GM19372 (cell line): Measurements from ENCODE around the gene AGAP1.

Experiments used
- ATAC-seq: cut with Tn5 transposase; IDR thresholded peaks from one replicate; pipeline ENCODE4 v1.9.1; 2021; ENCODE audit warnings: mild to moderate bottlenecking, low read depth, moderate library complexity; ENCODE audit not compliant: unreplicated experiment

AGAP1 gene

DNA sequence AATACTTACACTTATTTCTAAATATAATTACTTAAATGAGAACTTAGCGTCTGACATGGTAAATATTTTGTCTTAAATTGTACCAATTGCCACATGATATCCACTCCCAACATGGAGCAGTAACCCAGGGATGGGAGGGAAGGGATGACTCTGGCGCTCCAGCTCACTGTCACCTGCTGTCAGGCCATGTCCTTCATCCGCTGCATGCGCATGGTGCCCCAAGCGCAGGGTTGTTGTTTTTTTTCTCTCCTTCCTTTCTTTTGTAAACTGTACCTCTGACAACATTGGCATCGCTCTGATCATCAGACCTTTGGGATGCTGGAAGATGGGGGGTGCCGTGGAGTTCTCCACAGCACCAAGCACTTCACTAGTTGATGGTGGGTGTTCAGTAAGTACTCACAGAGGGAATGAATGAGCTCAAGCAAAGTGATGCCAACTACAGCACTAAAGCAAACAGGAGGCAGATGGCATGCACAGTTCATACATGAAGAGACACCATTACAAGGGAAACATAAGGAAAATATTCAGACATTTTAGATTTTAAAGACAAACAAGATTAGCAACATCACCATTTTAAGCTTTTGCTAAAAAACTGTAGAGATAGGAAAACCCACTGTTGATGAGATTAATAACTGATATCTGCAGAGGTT, 426.5 kb downstream of the AGAP1 start:
- ATAC-seq = no peak

DNA sequence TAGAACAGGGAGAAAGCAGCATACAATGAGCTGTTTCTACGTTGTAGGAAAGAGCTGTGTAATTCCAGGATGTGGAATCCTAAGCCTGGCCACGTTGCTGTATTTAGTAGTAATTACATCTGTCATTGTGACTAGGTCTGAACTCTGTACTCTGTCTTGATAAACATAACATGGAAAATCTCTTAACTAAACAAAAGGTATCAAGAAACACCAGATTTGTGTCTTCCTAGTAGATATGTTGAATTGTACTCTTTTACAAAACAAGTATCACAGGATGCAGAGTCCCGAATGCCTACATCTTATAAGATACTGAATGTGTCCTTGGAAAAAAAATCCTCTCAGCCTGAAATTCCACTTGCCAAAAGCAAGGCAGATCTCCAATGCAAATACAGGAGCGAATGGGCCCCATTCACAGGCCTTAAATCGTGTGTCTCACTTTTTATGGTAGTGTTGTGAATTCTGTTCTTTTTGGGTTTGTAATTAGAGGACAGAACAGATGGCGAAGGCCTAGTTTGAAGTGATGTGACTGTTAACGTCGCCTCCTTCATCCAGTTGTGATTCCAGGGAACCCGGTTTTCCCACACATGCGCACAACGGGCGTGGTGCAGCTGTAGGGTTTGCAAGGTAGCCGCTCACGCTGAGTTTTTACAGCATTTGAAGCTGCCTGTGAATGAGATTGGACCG, 427.8 kb downstream of the AGAP1 start:
- ATAC-seq = no peak

DNA sequence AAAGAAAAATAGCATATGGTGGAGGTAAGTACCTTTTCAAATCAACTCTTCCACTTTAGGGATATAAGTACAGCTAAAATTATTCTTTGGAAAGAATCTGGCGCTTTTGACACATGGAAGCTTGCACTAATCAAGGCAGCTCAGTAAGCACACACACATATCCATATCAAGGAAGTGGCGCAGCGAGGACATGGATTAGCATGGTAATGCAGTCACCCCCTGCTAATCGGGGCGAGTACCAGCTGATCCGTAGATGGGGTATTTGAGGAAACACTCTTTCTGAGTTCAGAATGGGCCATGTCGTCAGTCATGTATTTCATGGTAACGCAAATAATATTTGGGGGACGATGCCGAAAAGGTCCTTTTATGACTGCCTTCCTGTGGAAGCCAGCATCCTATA, 429.0 kb downstream of the AGAP1 start:
- ATAC-seq = no peak

DNA sequence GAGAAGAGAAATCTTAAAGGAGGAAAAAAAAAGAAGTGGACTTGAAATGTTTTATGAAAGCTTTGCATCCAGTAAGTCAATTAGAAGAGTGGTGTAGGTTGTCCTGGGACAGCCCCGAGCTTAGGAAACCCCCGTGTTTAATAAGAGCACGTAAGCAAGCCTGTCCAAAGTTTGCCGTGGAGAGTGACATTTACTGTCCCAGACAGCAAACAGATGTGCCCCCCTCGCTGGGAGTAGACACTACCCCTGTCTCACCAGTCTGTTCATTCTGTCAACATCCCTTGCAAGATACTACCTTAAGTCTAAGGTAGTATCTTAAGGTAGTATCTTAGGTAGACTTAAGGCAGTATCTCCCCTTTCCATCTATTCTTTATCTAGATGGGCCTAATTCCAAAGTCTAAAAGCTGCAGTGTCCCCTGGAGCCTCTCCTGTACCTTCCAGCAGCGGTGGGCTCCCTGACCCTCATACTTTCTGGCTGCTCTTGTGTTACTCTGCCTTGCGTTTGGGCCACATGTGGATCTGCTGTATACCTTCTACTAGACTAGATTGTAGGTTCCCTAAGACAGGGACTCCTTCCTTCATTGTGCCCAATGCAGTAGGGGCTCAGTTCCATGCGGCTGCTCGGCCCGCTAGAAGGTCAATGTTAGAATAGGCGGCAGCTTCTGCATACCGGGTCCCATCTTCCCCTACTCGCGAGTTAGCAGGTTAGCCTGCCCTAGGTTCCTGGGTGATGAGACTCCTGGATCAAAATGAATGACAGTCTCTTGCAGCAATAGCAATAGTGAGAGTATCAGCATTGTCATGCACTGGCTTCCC, 430.2 kb downstream of the AGAP1 start:
- ATAC-seq = no peak

DNA sequence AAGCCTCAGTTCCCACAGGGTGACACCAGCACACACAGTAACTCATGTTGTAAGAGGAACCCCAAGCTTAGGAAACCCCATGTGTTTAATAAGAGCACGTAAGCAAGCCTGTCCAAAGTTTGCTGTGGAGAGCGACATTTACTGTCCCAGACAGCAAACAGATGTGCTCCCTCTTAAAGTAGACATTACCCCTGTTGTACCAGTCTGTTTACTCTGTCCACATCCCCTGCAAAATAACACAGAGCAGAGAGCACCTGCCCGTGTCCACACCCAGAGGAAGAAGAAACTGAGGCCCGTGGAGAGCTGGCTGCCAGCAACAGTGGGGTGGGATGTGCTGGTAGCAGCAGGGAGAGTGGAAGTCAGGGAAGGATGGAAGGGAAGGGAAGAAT, 430.8 kb downstream of the AGAP1 start:
- ATAC-seq = no peak

DNA sequence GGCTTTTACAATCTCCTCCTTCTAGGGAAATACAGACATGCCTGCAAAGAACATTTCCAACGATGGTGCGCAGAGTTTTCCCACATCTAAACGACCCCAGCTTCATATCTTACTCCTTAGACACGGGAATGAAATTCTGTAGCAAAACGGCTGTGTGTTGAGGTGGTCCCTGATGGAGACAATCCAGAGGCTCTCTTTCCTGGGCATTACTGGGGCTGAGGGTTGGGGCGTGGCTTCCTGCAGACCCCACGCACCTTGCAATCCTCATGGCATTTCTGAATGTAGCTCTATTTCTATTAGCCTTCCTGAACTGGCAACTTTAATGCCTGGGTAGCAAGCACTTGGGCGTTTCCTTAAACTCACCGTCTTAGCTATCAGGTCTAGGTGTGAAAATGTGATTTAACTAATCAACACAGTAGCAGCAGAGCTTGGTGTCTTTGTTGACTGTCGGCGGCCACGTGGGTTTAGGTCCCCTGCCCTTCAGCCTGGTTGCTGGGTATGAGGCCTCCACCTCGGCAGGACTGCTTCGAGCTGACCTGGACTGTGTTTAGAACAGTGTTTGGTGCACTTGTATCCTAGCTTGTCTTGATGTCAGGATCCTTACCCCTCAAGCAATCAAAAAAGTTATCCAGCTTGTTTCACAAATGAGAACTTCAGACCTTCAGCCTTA, 431.5 kb downstream of the AGAP1 start:
- no peak for ATAC-seq

DNA sequence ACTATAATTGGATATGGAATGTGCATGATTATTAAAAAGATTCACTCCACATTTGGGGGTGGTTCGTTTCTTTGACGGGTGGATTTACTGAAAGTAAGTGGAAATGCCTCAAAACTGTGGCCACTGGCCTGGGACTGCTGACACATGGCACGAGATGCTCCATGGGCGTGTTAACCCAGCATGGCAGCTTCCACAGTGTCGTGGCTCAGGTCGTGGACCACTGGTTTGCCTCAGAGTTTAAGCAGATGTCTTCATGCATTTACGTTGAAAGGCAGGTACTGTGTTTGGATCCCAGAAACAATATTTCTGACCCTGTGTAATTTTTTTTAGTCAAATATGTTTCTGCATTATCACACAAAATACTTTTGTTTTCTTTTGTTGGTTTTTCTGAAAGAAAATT, 432.4 kb downstream of the AGAP1 start:
- ATAC-seq = no peak

DNA sequence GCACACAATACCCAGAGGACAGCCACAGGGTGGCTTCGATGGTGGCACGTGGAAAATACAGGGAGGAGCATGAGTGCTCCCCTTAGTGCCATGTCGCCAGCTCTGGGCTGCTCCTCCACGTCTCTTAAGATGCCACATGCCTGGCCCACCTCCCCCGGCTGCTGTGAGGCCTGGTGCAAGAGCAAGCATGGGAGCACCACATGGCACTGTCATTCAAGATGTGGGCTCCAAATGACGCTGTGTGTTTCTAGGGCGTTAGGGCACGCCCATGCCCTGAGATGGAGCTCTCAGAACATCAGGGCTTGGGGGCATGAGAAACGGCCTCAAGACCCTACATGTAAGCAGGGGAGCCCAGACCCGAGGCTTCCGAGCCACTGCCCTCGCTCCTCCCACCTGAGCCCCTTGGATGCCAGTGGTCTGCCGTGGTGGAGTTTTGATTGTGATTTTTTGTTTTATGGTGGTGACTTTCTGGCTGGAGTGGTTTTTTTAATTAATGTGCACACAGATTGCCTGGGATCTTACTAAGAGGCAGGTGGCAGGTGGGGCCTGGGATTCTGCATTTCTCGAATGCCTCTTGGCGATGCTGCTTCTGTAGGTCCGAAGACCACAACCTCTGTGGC, 435.0 kb downstream of the AGAP1 start:
- ATAC-seq = no peak

DNA sequence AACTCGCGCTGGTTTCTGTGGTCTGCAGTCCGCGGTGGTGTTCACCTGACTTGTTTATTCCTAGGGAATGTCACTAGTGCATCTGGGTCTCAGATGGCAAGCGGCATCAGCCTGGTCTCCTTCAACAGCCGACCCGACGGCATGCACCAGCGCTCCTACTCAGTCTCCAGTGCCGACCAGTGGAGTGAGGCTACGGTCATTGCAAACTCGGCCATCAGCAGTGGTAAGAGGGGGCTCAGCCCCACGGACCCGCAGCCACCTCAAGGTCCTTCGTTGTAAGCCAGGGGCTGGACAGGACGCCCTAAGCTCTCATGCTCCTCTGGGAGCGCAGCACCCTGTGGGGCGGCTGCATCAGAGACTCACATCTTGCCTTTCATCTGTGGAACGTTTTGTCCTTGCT, 436.9 kb downstream of the AGAP1 start:
- ATAC-seq = no peak

DNA sequence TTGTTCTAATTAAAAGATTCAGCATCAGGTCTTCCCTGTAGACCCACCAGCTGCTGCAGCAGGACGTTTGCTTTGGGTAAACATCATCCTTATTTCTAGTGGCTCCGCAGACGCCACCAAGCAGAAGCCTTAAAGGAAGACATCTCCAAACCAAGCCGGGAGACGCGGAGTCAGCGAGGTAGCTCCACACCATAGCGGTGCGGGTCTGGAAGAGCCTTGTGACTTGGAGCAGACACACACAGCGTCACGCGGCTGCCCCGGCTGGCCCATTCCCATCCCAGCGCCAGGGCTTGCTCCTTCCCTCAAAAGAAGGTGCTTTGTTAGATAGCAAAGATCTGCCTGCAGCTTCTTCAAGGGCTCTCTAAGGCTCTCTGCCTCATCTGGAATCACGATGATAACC, 437.8 kb downstream of the AGAP1 start:
- ATAC-seq = no peak

DNA sequence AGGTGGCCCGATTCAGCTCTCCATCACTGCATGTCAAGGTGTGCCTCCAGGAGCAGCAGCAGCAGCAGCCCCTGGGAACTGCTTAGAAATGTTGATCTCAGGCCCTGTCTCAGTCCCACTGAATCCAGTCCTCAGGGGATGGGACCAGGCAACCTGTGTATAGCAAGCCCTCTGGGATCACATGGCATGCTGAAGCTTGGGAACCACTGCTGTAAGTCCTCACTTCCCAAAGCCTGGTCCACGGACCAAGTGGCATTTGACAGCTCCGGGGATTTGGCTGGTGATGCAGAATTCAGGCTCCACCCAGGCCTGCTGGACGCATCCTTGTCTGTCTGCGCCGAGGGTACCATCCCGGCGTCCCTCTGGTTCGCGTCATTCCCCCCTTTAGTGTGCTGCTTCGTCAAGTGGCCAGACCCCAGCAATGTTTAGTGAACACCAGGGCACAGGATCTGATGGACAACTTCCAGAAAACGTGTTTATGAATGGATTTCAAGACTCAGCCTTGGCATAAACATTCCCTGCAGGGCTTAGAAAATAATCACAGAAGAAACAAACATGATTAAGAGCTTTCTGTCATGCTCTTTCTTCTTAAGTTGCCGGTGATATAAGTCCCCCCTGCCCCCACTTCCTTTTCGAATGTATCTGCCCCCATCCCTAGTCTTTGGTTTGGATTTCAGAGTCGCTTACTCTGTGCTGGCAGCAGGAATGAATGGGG, 440.4 kb downstream of the AGAP1 start:
- ATAC-seq = no peak

DNA sequence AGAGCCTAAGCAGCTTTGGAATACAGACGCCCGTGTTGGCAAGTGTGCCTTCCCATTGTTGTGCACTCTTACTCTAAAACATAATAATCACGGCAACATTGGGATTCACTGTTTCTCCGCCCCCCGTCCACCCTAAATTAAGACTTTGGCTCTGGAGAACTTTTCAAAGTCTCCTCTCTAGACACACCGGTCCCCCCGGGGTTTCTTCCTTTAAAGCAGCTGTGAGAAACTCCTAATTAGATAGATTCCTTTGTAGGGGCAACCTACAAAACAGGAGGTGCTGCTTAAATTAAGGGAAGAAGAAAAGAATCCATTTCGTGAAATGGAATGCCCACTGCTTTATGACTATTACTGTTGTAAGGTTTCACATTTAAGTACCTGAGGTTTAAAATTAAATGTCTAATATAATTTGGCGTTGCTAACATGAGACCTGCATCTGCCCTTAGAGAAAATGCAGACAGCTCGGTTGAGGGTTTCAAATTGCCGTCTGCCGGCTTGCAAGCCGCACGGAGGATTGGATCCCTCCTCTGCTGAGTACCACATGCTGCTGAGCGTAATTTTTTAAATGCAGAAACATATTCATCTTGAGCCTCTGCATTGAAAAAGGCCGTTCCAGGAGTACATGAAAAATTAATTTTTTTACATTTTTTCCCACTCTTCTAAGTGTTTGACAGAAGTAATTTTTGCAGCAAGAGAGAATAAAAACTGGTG, 441.1 kb downstream of the AGAP1 start:
- no peak for ATAC-seq

DNA sequence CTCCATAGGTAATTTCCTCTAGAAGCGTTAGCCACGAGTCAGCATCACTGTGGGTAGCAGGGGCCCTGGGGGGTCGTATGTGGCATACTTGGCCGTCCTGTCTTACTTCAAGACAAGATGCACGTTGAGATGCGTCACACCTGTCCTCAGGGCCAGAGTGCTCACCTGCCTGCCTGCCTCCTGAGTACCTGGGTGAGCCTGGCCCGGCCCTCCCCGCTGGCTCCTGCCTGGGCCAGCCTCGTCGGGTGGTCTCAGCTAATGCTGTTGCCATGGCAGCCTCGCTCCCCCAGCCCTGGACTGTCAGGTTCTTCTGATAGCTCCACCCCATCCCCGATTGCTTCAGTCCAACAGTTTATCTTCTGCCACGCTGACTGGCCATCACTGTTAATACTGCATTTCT, 441.9 kb downstream of the AGAP1 start:
- no peak for ATAC-seq

DNA sequence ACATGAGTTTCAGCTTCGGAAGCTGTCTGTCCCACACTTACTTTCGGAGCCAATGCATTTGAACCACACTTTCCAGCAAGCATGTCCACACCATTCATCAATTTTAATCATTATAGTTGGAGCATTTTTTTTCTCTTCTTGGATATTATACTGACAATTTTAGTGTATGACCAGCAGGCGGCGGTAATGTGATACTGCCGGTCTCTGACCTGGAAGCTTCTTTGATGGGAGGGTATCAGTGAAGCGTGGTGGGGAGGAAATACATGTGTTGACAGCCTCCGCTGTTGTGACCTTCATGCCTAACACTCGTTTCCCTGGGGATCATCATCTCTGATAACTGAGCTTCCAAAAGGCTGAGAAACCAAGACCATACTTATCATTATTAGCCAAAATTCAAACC, 442.6 kb downstream of the AGAP1 start:
- ATAC-seq = no peak

DNA sequence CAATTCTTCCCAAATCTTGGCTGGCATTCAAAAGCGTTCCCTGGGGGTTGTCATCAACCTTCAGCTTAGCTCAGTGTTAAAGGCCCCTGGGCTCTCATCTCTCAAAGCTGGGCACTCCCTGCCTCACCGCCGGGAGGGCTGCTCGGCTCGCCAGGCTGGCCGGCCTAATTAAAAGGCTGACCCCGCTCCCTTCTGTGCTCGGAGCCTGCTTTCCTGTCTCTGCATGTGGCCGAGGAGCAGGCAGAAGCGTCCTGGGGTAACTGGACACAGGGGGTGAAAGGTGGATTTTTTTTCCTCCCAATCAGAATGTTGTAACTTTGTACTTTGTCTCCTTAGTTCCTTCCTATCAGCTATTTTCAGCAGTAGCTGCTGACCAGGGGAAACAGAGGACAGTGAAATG, 443.2 kb downstream of the AGAP1 start:
- no peak for ATAC-seq

DNA sequence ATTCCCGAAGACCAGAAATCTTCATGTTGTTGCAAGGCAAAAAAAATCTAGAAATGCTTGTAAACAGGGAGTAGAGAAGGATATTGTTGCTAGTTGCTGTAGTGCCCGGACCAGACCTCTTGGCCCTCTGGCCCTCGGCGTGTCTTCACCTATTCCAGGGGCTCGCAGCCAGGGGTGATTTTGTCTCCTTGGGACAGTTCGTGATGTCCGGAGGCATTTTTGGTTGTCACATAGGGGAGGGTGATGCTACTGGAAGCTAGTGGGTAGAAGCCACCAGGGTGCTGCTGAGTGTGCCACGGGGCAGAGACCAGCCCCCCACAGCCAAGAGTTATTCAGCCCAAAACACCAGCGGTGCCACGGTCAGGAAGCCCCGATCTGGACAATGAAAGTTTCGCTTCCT, 443.7 kb downstream of the AGAP1 start:
- ATAC-seq = no peak

DNA sequence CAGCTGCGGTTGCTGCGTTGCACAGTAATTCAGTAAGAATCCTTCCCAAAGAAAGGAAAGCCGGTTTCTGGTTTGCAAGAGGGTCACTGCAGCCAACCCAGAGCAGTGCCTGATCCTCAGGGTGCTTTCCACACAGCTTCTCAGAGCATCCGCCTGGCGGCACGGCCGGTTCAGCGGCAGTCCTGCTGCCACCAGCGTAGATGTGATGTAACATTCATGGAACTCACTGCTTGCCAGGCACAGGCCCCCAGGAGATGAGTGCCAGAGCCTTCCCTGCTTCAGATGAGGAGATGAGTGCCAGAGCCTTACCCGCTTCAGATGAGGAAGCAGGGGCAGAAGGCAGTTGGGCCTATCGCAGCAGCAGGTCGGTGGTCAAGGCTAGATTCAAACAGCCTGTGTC, 444.1 kb downstream of the AGAP1 start:
- no peak for ATAC-seq

DNA sequence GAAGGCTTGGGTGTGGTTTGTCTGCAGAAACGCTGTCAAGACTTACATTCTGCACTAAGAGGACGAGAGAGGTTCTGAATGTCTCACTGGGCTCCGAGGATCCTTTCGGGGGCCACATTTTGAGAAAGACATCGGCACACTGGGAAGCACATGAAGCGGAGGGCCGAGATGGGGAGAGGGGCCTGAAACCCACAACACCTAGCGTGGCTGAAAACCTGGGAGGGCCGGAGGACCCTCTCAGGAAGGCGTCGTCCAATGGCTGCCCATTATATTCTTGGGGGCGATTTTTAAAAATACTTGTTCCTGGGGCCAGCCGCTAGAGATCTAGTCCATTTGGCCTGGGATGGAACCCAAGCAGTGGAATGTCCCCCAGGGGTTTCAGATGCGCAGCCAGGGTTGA, 444.8 kb downstream of the AGAP1 start:
- no peak for ATAC-seq

DNA sequence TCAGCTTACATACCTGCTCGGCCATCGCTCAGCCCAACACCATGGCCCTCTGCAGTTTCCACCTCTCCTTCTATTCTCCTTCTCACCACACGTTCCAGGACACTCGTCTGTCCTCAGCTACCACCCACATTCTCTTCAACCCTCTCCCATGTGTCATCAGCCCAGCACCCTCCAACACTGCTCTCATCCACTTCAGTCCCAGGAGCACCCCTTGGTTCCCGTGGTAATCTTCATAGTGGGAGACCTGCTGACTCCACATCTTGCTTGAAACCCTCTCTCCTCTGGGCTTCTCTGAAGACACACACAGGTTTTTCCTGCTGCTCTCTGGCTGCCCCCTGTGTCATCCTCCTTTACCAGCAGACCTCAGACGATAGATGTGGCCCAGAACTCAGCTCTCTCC, 445.6 kb downstream of the AGAP1 start:
- no peak for ATAC-seq

DNA sequence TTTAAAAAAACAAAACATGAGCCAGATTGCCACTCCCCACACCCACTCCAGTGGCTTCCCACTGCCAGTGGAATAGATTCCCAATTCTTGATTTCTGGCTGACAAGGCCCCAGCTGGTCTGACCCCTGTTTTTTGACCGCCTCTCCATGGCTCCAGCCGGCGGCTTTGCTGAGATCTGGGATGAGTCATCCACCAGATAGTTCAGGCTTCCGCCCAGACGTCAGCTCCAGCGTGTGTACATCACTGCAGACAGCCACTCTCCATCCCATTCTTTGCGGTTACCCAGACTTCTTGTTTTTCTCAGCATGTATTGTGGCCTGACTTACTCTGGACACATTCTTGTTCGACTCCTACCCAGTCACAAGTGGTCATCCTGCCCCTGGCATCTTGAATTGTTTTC, 446.5 kb downstream of the AGAP1 start:
- no peak for ATAC-seq
